HG03280 (cell line): Measurements from ENCODE around the gene CFAP97D1.
"Not testable (repeated sequence)": the region's sequence is repeated elsewhere in the genome, so short reads cannot be mapped to it uniquely, and the experiment has no call there.

Experiments used
- ATAC-seq: cut with Tn5 transposase; IDR thresholded peaks from one replicate; pipeline ENCODE4 v1.9.1; 2021; ENCODE audit warnings: mild to moderate bottlenecking, moderate library complexity; ENCODE audit not compliant: unreplicated experiment

The CFAP97D1 gene

DNA sequence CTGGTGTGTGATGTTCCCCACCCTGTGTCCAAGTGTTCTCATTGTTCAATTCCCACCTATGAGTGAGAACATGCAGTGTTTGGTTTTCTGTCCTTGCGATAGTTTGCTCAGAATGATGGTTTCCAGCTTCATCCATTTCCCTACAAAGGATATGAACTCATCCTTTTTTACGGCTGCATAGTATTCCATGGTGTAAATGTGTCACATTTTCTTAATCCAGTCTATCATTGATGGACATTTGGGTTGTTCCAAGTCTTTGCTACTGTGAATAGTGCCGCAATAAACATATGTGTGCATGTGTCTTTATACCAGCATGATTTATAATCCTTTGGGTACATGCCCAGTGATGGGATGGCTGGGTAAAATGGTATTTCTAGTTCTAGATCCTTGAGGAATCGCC, 12.4 kb downstream of the CFAP97D1 start:
- not testable (repeated sequence) for ATAC-seq

DNA sequence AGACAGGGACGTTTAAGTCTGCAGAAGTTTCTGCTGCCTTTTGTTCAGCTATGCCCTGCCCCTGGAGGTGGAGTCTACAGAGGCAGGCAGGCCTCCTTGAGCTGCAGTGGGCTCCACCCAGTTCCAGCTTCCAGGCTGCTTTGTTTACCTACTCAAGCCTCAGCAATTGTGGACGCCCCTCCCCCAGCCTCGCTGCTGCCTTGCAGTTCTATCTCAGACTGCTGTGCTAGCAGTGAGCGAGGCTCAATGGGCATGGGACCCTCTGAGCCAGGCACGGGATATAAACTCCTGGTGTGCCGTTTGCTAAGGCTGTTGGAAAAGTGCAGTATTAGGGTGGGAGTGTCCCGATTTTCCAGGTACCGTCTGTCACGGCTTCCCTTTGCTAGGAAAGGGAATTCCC, 17.8 kb downstream of the CFAP97D1 start:
- ATAC-seq = not testable (repeated sequence)

DNA sequence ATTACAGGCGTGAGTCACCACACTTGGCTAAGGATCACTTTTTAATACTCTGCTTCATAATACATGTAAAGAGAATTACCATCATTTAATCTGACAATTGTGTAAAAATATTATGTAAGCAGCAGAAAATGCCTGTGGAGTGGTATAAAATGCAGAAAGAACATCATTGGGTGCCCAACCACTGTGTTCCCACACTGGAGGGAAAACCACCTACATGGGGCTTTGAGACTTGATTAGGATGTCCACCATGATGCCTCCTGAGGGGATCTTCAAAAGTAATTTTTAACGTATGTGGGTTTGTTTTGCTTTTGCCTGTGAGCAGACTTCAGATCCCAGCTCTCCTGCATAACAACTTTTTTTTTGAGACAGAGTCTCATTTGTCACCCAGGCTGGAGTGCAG, 18.8 kb downstream of the CFAP97D1 start:
- no peak for ATAC-seq

DNA sequence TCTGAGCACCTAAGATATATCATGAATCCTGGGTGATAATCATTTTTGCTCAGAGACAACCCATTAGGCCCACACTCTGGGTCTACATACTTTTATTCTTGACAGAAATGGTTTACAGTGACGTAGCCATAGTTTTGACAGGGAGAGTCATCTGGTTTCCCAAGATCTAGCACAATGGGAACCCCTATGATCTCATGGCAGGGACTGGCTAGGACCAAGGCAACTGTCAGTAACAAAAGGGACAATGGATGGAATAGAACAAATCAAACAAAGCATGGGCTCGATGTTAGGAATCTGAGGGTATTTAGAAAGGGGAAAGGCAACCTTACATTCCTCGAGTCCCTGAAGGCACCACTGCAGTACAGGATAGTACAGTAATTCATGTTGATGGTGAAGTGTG, 20.5 kb downstream of the CFAP97D1 start:
- no peak for ATAC-seq

DNA sequence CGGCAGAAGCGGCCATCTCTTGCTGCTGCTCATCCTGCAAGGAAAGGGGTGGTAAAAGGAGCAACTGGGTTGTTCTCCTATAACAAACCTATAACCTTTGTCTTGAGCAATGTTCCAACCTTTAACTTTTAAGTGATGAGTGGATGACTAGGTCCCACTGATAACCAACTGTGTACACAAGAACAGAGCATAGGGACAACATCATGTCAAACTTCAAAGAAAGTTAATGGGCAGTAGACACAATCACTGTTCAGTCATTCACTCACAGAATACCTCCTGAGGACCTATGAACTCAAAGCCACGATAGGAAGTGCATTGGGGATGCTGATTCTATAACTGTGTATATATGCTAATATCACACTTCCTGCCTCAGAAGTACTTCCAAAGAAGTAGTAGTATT, 21.6 kb downstream of the CFAP97D1 start:
- no peak for ATAC-seq

DNA sequence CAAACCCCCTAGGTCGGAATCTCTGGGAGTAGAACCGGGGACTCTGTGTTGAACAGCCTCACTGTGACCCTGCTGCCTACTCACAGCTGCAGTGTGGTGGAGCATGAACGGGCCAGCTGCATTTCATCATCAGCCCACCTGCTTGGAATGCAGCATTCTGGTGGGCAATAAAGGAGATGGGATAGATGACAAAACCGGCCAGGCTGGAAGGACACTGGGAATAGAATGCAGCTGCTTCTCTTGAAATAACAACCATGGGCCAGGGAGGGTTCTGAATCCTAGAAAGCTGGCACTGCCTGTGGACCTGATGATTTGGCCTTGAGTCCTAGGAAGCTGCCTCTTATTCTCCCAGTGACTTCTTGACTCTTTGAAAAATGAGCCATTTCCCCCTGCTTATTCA, 23.5 kb downstream of the CFAP97D1 start:
- ATAC-seq = no peak

DNA sequence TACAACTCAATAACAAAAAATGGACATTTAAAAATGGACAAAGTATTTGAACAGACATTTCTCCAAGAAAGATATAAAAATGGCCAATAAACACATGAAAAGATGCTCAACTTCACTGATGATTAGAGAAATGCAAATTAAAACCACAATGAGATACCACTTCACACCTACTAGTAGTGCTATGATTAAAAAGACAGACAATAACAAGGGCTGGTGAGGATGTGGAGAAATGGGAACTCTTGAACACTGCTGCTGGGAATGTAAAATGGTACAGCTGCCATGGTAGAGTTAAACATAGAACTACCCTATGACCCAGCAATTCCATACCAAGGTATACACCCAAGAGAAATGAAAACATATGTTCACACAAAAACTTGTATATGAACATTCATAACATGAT, 24.9 kb downstream of the CFAP97D1 start:
- no peak for ATAC-seq

DNA sequence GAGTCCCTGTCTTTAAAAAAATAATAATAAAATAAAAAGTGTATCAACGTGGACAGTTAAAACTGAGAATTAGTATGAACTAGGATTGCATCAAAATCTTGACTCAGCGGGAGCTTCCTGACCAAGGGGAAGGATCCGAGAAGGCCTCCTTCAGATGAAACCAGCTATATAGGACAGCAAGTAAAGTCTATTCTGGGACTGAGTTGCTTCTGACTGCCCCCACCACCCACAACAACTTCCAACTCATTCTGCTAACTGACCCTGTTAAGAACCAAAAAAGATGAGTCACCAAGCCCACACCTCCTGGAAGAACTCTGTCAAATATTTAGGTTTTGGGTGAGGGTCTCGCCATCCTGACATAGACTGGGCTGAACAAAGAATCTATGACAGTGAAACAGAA, 27.8 kb downstream of the CFAP97D1 start:
- no peak for ATAC-seq

DNA sequence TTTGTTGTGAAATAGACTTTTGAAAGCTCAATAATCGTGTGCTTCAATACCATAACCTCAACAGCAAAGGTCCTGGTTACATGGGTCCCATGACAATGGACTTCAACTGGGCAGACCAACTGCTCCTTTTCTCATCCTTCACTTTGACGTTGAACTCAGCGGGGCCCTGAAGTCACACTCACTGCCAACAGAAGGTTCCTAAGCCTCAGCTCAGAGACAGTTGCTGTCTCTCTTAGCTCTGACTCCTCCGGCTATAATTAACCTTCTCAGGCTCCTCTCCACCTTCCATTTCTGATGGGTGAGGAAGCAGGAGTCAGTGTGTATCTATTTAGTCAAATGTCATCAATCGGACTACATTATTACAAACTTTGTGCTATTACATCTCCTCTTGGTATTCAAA, 28.9 kb downstream of the CFAP97D1 start:
- no peak for ATAC-seq

DNA sequence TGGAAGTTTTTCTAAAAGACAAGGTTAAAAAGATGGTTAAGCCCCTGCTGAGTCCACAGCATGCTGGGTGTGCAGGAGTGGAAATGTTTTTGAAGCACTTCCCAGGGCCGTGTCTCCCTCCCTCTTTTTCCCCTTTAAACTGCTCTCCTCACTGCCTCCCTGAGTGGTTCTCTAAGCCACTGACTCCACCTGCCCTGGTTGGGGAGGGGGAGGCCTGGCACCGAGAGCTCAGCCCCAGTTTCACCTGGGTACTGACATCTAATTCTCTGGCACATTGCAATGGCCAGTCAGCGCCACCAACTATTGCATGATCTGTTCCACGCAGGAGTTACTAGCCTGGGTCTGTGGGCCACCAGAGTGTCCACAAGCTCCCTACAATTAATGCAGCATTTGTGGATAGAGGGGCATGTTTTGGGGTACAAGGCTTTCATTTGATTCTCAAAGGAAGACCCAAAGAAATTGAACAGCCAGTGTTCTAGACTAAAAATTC, 30.0 kb downstream of the CFAP97D1 start:
- no peak for ATAC-seq

DNA sequence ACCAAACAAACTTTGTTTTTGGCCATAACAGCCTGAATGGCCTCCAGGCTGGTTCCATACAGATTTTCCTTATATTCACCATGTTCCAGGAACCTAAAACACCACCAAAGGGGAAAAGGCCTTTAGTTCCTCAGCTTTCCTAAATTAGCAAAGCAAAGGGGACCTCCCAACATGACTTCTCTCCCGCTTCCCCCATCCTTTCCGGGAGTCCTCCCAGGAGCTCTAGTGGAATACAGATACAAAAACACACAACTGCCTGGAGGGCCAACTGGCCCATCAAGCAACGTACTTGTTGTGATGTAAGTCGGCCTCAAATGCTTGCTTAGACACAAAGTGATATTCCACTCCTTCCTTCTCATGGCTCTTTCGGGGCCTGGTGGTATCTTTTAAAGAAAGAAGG, 30.6 kb downstream of the CFAP97D1 start:
- ATAC-seq = no peak

DNA sequence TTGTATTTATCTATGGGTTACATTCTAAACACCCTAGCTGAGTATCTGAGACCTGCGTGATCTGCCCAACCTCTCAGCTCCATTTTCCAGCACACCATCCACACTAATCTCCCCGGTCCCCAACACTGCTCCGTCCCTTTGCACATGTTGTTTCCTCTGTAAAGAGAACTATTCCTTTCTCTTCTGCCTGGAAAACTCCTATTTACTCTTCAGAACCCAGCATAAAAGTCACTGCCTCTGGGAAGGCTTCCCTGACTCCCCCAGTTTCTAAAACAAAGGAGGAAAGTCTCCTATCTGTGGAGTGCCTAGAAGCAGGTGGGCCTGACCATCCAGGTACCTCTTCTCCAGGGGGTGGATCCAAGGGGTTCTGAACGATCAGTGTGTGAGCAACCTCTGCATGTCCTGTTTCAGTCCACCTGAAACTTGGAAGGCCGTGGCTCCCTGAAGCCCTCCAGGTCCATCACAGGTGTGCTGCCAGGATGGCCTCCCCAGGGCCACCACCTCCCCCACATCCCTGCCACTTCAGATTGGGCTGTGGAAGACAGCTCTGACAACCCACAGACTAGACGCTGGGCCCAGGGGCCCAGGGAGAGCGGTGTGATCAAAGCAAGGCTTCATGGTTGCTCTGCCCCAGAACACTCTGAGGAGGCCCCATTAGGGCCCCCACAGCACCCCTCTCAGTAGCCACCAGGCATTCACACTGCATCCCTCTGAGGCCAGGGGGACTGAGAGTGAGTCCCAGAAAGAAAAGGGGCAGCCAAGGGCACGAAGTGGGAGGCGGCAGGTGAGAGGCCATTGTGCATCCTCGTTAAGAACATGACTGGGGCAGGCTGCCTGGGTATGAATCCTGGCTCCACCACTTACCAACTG, 32.4 kb downstream of the CFAP97D1 start:
- ATAC-seq = no peak

DNA sequence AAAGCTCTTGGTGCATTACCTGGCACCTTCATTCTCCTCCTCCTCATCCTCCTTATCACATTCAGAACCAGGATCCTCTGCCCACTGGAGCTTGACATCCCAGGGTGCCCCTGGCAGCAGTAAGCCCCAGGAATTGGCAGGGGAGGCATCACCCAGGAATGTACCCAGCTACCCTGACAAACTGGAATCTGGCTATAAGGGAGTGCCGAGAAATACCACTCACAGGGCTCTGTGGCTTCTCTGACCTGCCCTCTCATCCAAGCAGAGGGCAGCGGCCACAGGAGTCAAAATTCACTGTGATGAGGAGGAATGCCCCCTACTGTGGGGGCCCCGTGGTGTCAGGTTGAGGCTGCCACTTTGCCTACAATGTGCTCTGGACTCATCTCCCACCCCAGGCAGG, 33.2 kb downstream of the CFAP97D1 start:
- no peak for ATAC-seq

DNA sequence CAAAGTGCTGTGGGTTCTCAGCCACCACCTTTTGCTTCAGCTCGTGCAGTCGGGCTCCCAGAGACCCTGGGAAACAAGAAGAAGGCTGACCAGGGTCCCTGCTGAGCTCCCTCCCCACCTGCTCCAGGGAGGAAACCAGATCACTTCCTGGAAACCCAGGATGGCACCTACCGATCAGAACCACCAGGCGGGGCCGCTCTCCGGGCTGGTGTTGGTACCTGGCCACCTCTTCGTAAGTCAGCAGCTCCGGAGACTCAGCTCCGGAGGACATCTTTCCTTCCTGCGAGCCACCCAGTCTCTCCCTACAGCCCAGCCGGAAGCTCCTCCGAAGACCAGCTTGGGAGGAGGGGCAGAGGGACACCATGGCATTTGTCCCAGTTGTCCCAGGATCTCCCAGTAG, 33.8 kb downstream of the CFAP97D1 start:
- no peak for ATAC-seq

DNA sequence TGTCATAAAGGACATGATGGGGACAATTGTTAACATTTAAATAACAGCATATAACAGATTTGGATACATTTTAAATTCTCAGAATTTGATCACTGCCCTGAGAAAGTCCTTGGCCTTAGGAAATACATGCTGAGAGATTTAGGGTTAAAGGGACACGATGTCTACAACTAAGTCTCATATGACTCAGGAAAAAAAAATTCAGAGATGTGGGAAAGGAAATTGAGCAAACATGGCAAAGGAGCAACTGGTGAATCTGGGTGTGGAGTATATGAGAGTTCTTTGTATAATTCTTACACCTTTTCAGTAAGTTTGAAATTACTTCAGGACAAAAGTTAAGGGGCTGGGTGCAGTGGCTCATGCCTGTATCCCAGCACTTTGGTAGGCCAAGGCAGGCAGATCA, 34.5 kb downstream of the CFAP97D1 start:
- no peak for ATAC-seq

DNA sequence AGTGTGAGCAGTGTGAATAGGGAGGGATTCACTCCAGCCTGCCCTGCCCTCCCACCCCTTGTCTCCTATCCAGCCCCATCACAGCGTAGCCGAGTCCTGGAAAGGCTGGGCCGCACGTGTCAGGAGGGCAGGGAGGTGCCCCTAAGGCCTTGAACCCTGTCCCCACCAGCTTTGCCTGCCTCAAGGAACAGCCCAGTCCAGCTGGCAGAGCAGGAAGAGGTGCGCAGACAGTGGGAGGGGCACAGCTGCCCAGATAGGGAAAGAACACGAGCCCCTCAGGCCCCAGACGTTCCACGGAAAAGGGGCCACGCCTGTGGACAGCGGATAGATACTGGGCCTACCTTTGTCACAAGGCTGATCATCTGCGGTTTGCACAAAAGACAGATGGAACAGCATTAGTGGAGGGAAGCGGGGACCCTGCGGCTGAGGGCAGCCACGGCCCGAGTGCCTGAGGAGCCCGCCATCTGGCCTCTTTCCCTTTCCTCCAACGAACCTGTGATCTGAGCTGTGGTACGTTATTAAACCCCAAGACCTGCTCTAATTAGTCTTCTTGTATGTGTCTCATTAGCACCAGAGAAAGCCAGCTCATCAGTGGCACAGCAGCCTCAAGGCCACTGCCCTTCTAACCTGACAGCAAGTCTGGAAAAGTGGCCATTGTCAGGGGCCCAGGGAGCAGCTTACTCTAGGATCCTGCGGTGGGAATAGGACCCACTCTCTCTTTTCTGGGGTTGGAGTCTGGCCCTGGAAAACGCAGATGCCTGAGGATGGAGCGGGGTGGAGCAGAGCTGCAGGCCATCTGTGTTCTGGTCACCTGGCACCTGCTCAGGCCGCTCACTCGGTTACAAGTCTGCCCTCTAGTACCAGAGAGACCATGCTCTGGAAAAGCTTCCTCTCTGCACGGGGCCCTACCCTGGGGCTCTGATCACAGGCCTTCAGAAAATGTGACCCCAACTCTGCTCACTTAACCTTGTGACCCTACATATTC, 36.4 kb downstream of the CFAP97D1 start:
- no peak for ATAC-seq

DNA sequence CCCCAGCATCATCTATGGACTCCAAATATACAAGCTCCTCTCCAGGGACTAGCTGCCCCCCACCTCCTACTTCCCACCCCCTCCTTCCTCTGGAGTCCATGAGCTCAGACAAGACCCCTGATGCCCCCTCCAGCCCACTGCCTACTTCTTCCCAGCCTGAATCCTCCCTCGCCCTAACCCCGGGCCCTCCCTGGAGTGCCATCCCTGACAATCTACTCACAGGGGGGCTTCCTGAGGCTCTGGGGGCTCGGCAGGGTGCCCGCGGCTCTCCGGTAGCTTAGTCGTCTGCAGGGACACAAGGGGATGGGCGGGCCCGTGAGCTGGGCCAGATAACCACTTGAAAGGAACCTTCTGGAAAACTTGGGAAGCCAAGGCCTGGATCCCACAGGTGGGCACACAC, 37.6 kb downstream of the CFAP97D1 start:
- no peak for ATAC-seq

DNA sequence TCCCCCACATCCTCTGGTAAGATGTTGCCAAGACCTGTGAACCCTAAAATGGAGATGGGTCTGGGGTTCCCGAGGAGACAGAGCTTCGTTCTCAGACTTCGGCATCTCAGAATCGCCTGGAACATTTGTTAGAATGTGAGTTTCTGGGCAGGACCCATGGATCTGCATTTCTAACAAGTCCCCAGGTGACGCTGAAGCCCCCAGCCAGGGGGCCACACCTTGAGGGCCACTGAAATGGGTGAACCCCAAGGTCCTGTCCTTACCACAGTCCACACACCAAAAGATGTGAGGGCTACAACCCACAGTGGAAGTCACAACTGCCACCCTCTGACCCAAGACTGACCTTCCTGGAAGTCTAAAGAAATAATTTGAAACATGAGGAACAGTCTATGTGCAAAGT, 38.7 kb downstream of the CFAP97D1 start:
- ATAC-seq = no peak

DNA sequence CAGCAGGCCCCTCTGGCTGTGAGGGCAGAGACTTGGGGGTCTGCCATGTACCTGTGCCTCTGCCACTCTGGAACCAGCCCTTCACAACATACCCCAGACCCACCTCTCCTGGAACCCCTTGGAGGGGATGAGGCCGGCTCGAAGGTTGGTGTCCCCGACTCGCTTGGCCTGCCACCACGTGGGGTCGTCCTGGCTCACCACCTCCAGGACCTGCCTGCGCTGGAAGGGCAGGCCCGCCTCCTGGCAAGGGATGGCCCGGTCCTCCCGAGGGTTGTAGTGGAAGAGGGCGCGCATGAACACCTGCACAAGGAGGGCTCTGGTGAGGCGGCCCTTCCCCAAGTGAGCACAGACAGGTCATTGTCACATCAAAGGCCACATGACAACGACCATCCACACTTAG, 40.5 kb downstream of the CFAP97D1 start:
- ATAC-seq = no peak

DNA sequence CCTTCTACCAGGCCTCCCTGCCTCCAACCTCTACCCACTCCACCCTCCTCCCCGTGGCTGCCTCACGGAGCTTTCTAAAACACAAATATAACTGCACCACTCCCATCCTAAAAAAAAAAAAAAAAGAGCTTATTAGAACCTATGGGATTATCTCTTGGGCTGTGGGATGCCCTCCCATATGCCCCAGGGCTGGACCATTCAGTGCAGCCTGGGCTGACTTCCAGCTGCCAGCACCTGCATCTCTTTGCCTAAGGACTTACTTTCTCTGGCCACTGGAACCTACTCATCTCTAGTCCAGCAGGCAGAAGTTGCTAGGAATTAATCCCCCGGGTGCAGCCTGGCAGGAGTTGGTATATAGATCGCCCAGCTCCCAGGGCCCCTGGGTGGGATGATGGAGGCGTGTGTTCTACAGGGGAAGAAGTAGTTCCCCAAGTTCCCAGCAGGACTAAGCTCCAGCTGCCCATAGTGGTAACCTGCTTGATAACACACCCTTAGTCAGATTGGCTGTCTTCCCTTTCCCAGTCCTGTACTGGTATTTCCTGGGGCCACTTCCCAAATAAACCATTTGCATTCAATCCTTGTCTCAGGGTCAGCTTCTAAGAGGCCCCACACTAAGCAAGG, 42.4 kb downstream of the CFAP97D1 start:
- no peak for ATAC-seq

DNA sequence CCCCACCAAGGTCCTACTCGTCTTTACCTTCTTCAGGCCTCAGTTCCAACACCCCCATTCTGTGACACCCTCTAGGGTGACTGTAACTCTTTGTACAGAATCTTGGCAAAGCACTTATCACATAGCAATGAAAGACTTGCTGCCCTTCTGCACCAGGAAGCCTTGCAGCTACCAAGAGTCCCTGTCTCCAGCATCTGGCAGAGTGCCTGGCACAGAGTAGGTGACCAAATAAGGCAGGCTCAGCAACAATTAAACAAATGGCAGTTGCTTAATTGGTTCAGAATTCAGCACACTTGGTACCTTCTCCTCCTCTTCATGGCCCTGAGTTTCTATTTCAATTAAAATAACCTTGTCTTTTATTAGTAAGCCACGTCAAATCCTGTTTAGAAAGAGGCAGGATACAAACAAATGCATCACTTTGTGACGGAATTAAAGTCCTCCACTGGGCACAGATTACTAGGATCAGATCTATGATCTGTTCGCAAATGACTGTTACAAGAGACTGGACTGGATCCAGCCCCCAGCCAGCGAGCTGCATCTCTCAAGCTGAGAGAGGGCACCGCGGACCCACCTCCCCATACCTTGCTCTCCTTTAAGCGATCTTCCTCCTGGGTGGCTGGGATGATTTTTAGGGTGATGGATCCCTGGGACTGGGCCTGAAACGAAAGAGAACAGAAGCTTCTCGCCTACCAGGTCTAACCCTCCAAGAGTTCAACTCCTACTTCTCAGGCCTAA, 43.3 kb downstream of the CFAP97D1 start:
- ATAC-seq = no peak
